ENCODE data around the gene POU5F1. TPM values are rescaled to one million over a fixed set of nuclear protein-coding genes. Genes with fewer than 3 reads are reported as not detected.

POU5F1 gene
- polyA plus RNA-seq, 3 donors: 0.20 TPM; not detected in 2

GRCh38 chr6:31118178-31118577, 52.3 kb downstream of the POU5F1 start:
- TF ChIP-seq, protein P1, sequence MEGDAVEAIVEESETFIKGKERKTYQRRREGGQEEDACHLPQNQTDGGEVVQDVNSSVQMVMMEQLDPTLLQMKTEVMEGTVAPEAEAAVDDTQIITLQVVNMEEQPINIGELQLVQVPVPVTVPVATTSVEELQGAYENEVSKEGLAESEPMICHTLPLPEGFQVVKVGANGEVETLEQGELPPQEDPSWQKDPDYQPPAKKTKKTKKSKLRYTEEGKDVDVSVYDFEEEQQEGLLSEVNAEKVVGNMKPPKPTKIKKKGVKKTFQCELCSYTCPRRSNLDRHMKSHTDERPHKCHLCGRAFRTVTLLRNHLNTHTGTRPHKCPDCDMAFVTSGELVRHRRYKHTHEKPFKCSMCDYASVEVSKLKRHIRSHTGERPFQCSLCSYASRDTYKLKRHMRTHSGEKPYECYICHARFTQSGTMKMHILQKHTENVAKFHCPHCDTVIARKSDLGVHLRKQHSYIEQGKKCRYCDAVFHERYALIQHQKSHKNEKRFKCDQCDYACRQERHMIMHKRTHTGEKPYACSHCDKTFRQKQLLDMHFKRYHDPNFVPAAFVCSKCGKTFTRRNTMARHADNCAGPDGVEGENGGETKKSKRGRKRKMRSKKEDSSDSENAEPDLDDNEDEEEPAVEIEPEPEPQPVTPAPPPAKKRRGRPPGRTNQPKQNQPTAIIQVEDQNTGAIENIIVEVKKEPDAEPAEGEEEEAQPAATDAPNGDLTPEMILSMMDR (IDR thresholded peaks at IDR 0.05): no peak

DNA sequence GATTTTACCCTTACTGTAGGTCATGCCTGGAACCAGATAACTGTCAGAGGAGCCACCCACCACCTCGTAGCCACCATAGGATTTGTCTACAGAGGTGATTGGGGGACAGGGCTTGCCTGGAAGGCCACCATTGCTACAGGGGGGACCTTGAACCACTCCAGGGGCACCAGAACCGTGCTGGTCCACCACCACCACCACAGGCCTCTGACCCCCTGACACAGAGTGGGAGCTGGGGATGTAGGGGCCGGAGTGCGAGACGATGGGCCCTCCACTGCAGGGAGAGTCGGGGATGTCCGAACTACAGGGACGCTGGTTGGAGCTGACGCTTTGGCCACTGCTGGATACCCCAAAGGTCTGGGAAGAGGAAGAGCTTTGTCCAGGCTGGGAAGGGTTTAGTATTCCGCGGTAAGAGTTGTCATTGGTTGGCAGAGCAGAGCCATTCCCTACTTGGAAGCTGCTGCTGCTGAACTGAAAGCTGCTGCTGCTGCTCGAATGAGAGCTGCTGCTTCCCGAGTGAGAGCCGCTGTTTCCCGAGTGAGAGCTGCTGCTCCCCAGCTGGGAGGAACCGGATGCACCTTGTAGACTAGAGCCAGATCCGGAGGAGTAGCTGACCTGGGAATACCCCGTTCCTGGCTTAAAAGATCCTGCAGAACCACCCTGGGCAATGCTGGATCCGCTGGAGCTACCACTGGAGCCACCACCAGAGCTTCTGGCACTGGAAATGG, 53.7 kb downstream of the POU5F1 start:
- H3K27me3 Mint-ChIP-seq (ENCODE audit: low read depth in 3 of 3): peaks cover 8 to 15% (median 11%) of the 10 kb centered on the region in 3 donors
- Histone ChIP-seq H3K9ac (ENCODE audit: insufficient read depth, low read length, poor library complexity, severe bottlenecking) (no peak overlapping the region), H3K27me3 (ENCODE audit: control insufficient read depth in 2 of 2, insufficient read depth in 2 of 2, low read length in 2 of 2) (no peaks in the 10 kb centered on the region), H3K36me3 (replicated peaks in 1 of 2; ENCODE audit: control insufficient read depth in 1 of 2, insufficient read depth in 2 of 2, low read length in 2 of 2) (no peaks in the 10 kb centered on the region), H4K20me1 (ENCODE audit: insufficient read depth, low read length) (no peaks in the 10 kb centered on the region), H3K4me3 (replicated peaks in 1 of 3; ENCODE audit: low read depth in 2 of 3, low read length in 3 of 3) (no peak overlapping the region), H3K4me1 (ENCODE audit: control insufficient read depth in 1 of 2, insufficient read depth in 2 of 2, low read length in 2 of 2) (peaks cover 5 to 19% of the 10 kb centered on the region in 2 donors), H2AFZ (ENCODE audit: insufficient read depth, low read depth, low read length, poor library complexity, severe bottlenecking) (no peak overlapping the region), H3K9me3 (replicated peaks in 1 of 2; ENCODE audit: control insufficient read depth in 1 of 2, insufficient read depth in 1 of 2, low read length in 2 of 2) (no peaks in the 10 kb centered on the region), H3K27ac (ENCODE audit: low read depth in 1 of 2, low read length in 2 of 2) (no peak overlapping the region), H3K4me2 (replicated peaks; ENCODE audit: extremely low read depth, low read length, poor library complexity, severe bottlenecking) (no peak overlapping the region), H3K79me2 (ENCODE audit: insufficient read depth, low read length) (no peaks in the 10 kb centered on the region)
- no peak overlapping the region for H3K4me3 Mint-ChIP-seq
- H3K4me1 Mint-ChIP-seq: peaks cover 20% of the 10 kb centered on the region
- TF ChIP-seq, protein P1 (IDR thresholded peaks at IDR 0.05): no peak
- 98% methylated on average over 17 of the region's 19 CpGs for WGBS (ENCODE audit: insufficient coverage)
- H3K27ac Mint-ChIP-seq: no peak overlapping the region
- no peak for DNase-seq
- peaks cover 0 to 2% (median 0%) of the 10 kb centered on the region in 7 donors for H3K9me3 Mint-ChIP-seq
- intact Hi-C loops (cut with micrococcal nuclease): no loop called here
- H3K36me3 Mint-ChIP-seq: no peaks in the 10 kb centered on the region

More at GRCh38 chr6:31118178-31118577, 52.3 kb downstream of the POU5F1 start:
- WGBS (ENCODE audit: insufficient coverage): 84% methylated on average over 5 of the region's 7 CpGs
- DNase-seq: no peak
- Histone ChIP-seq H2AFZ (ENCODE audit: insufficient read depth, low read depth, low read length, poor library complexity, severe bottlenecking) (no peak overlapping the region), H4K20me1 (ENCODE audit: insufficient read depth, low read length) (no peaks in the 10 kb centered on the region), H3K9ac (ENCODE audit: insufficient read depth, low read length, poor library complexity, severe bottlenecking) (no peak overlapping the region), H3K27me3 (ENCODE audit: control insufficient read depth in 2 of 2, insufficient read depth in 2 of 2, low read length in 2 of 2) (no peaks in the 10 kb centered on the region), H3K27ac (ENCODE audit: low read depth in 1 of 2, low read length in 2 of 2) (no peak overlapping the region), H3K4me3 (replicated peaks in 1 of 3; ENCODE audit: low read depth in 2 of 3, low read length in 3 of 3) (no peak overlapping the region), H3K36me3 (replicated peaks in 1 of 2; ENCODE audit: control insufficient read depth in 1 of 2, insufficient read depth in 2 of 2, low read length in 2 of 2) (no peaks in the 10 kb centered on the region), H3K4me1 (ENCODE audit: control insufficient read depth in 1 of 2, insufficient read depth in 2 of 2, low read length in 2 of 2) (peaks cover 5 to 19% of the 10 kb centered on the region in 2 donors), H3K79me2 (ENCODE audit: insufficient read depth, low read length) (no peaks in the 10 kb centered on the region), H3K9me3 (replicated peaks in 1 of 2; ENCODE audit: control insufficient read depth in 1 of 2, insufficient read depth in 1 of 2, low read length in 2 of 2) (no peaks in the 10 kb centered on the region), H3K4me2 (replicated peaks; ENCODE audit: extremely low read depth, low read length, poor library complexity, severe bottlenecking) (no peak overlapping the region)
- Mint-ChIP-seq H3K4me1 (peaks cover 20% of the 10 kb centered on the region), H3K27ac (no peak overlapping the region), H3K9me3 (peaks cover 0 to 1% (median 0%) of the 10 kb centered on the region in 7 donors), H3K27me3 (ENCODE audit: low read depth in 3 of 3) (peaks cover 6 to 16% (median 11%) of the 10 kb centered on the region in 3 donors), H3K36me3 (no peaks in the 10 kb centered on the region), H3K4me3 (no peak overlapping the region)
- intact Hi-C loops (cut with micrococcal nuclease): no loop called here
